Spleen (tissue), 11 donors: Measurements from ENCODE around the gene APAF1. TPM values are rescaled to one million over a fixed set of nuclear protein-coding genes. Genes with fewer than 3 reads are reported as not detected.

Experiments
- DNase-seq: peaks from one replicate; pipeline ENCODE4 v3.0.0-alpha.2; 2020
- H3K27ac ChIP-seq, 8 donors: fragments of 200-600 bp; sonication (generic) in 7 of 8; 1 replicate in 4 of 8; 2 replicates in 4 of 8; pipeline versions ENCODE4 v1.5.0 to v1.8.0; 2016 to 2021; ENCODE audit warnings: inconsistent platforms in 4 of 8, mild to moderate bottlenecking in 4 of 8, moderate library complexity in 1 of 8
- H3K27me3 ChIP-seq, 7 donors: fragments of 200-600 bp; sonication (generic) in 6 of 7; replicated peaks in 1 of 7; 1 replicate in 4 of 7; 2 replicates in 3 of 7; pipeline versions ENCODE4 v1.5.0 to v1.8.0; 2016 to 2021; ENCODE audit warnings: inconsistent platforms in 3 of 7, mild to moderate bottlenecking in 1 of 7
- H3K36me3 ChIP-seq, 6 donors: fragments of 200-600 bp; sonication (generic) in 5 of 6; 1 replicate in 4 of 6; 2 replicates in 2 of 6; pipeline versions ENCODE4 v1.5.0 to v1.8.0; 2016 to 2021; ENCODE audit warnings: inconsistent platforms in 2 of 6
- H3K4me1 ChIP-seq, 6 donors: fragments of 200-600 bp; sonication (generic) in 5 of 6; 1 replicate in 3 of 6; 2 replicates in 3 of 6; pipeline versions ENCODE4 v1.5.0 to v1.8.0; 2016 to 2021; ENCODE audit warnings: inconsistent platforms in 3 of 6
- H3K4me3 ChIP-seq, 8 donors: fragments of 200-600 bp; sonication (generic) in 7 of 8; 1 replicate in 4 of 8; 2 replicates in 4 of 8; pipeline versions ENCODE4 v1.5.0 to v1.8.0; 2016 to 2021; ENCODE audit warnings: inconsistent platforms in 4 of 8, mild to moderate bottlenecking in 4 of 8, moderate library complexity in 2 of 8
- H3K9me3 ChIP-seq, 8 donors: fragments of 200-600 bp; sonication (generic) in 7 of 8; 1 replicate in 4 of 8; 2 replicates in 4 of 8; pipeline versions ENCODE4 v1.5.0 to v1.8.0; 2016 to 2021; ENCODE audit warnings: inconsistent platforms in 4 of 8
- POLR2A ChIP-seq, 3 donors: fragments of 450-650 bp; IDR thresholded peaks; one replicate each; pipeline ENCODE4 v1.5.1; 2017; ENCODE audit warnings: antibody characterized with exemption in 3 of 3, mild to moderate bottlenecking in 1 of 3
- POLR2AphosphoS5 ChIP-seq, 3 donors: sonication (generic); formaldehyde crosslinking; IDR thresholded peaks; one replicate each; pipeline ENCODE4 v1.5.1; 2017; ENCODE audit warnings: antibody characterized with exemption in 3 of 3
- WGBS, 5 donors: extraction: QIAGEN DNeasy Blood & Tissue Kit in 3 of 5; methylation state at CpG; one replicate each; pipeline versions ENCODE4 v1.1.5 to v1.1.7; 2013 to 2018; 5-methylcytosine and 5-hydroxymethylcytosine counted together
- intact Hi-C: fragments of 100-400 bp; cut with DNase I; formaldehyde crosslinking; loops from one replicate; pipeline ENCODE4 v1.15.0; 2023; ENCODE audit warnings: low total_unique reads
- polyA plus RNA-seq, 3 donors: library from polyadenylated mRNA; stranded (reverse); fragments of 200-250 nt; gene quantifications; one replicate each; pipeline ENCODE4 v1.2.1, GENCODE V29; 2013
- total RNA-seq, 7 donors: library from RNA; depleted of rRNA in 3 of 7; stranded (reverse); fragments of >200 nt in 3 of 7; fragmentation: NEBNext Ultra II Directional in 4 of 7; extraction: Animal tissue kit (Norgen Biotek cat#: 25700) in 4 of 7; gene quantifications; one replicate each; pipeline versions ENCODE4 v1.1.0 to v1.2.1, GENCODE V29; 2016 to 2021
- TF ChIP-seq, protein P1 (sequence below), 11 experiments: fragments of 200-600 bp in 7 of 11; fragments of 450-650 bp in 4 of 11; sonication (generic) in 4 of 11; IDR thresholded peaks in 8 of 11; conservative IDR thresholded peaks in 3 of 11; 1 replicate in 7 of 11; 2 replicates in 4 of 11; pipeline versions ENCODE4 v1.4.0 to v1.8.0; 2016 to 2021; ENCODE audit warnings: antibody characterized with exemption in 11 of 11, inconsistent platforms in 4 of 11, mild to moderate bottlenecking in 1 of 11
- donor health status: healthy with polysubstance abuse.
- donor health status: DM: no; HTN: no; CAD: no; lungs with moderate emphysema.
- donor health status: DM: no; HTN: no; CAD: no.
- donor health status: Bipolar disorder and iron deficiency.
- donor health status: healthy.
- donor health status: DM: no; HTN: no; CAD: no.
- donor health status: DM: yes; HTN: yes; CAD: no.

The APAF1 gene
- total and polyA plus RNA-seq, 10 donors = 6.5 to 44.1 (median 30.6) TPM

DNA sequence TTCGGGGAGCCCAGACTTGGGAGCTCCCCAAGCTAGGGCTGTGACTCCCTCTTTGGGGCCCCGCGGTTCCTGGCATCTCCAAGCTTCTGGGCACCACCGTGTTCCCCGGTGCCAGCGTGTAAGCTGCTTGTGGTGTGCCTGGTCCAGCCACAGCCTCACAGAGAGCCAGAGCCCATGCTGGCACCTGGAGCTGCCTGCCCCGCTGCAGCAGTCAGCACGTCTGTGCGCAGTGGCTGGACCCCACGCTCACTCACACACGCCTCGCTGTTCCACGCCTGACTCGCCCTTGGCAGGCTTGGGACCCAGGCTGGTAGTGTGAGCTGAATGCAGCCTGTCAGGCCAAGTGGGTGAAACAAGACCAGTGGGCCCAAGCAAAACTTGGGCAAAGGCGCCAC lies 34.5 kb downstream of the APAF1 start:
- no peaks in the 10 kb centered on the region for H3K27me3 ChIP-seq
- H3K9me3 ChIP-seq = no peaks in the 10 kb centered on the region
- H3K4me1 ChIP-seq = no peaks in the 10 kb centered on the region
- peak in 1 of 3 donors; percentile 68 for TF ChIP-seq POLR2AphosphoS5 (IDR thresholded peaks at IDR 0.05)
- TF ChIP-seq POLR2A (IDR thresholded peaks at IDR 0.05) = no peak
- TF ChIP-seq, protein P1, sequence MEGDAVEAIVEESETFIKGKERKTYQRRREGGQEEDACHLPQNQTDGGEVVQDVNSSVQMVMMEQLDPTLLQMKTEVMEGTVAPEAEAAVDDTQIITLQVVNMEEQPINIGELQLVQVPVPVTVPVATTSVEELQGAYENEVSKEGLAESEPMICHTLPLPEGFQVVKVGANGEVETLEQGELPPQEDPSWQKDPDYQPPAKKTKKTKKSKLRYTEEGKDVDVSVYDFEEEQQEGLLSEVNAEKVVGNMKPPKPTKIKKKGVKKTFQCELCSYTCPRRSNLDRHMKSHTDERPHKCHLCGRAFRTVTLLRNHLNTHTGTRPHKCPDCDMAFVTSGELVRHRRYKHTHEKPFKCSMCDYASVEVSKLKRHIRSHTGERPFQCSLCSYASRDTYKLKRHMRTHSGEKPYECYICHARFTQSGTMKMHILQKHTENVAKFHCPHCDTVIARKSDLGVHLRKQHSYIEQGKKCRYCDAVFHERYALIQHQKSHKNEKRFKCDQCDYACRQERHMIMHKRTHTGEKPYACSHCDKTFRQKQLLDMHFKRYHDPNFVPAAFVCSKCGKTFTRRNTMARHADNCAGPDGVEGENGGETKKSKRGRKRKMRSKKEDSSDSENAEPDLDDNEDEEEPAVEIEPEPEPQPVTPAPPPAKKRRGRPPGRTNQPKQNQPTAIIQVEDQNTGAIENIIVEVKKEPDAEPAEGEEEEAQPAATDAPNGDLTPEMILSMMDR (IDR thresholded peaks at IDR 0.05 in 8 of 11, conservative IDR thresholded peaks at IDR 0.05 in 3 of 11) = no peak
- H3K36me3 ChIP-seq = peaks cover 0 to 100% (median 73%) of the 10 kb centered on the region in 6 donors
- H3K27ac ChIP-seq = no peak overlapping the region
- H3K4me3 ChIP-seq = no peak overlapping the region
- 95 to 98% (median 97%) methylated on average over 13 to 15 of the region's 15 CpGs for WGBS, 5 donors
- DNase-seq = peak; percentile 71
- intact Hi-C loops = no loop called here

DNA sequence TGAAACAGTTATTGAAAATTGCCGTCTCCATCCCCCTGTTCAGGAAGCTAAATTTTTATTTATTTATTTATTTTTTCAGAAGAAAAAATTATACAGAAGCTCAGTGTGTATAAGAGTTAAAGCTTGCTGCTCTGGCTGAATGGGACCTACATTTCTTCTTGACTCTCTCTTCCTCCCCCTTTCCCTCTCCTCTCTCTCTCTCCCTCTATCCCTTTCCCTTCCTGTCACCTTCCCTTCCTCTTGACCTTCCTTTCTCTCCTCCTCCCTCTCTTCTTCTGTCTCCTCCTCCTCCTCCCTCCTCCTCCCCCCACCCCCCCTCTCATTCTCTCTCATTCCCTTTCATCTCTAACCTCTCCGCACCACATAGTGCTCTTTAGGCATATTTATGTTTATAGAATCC lies 39.1 kb downstream of the APAF1 start:
- WGBS, 5 donors = 95 to 100% (median 97%) methylated on average over 2 of the region's 2 CpGs
- TF ChIP-seq, protein P1 (IDR thresholded peaks at IDR 0.05 in 8 of 11, conservative IDR thresholded peaks at IDR 0.05 in 3 of 11) = no peak
- TF ChIP-seq POLR2AphosphoS5 (IDR thresholded peaks at IDR 0.05) (no peak), POLR2A (IDR thresholded peaks at IDR 0.05) (no peak)
- no peaks in the 10 kb centered on the region for H3K4me1 ChIP-seq
- peaks cover 0 to 100% (median 86%) of the 10 kb centered on the region in 6 donors for H3K36me3 ChIP-seq
- no peaks in the 10 kb centered on the region for H3K9me3 ChIP-seq
- H3K4me3 ChIP-seq = no peak overlapping the region
- no peaks in the 10 kb centered on the region for H3K27me3 ChIP-seq
- no peak for DNase-seq
- intact Hi-C loops = no loop called here
- H3K27ac ChIP-seq = no peak overlapping the region

DNA sequence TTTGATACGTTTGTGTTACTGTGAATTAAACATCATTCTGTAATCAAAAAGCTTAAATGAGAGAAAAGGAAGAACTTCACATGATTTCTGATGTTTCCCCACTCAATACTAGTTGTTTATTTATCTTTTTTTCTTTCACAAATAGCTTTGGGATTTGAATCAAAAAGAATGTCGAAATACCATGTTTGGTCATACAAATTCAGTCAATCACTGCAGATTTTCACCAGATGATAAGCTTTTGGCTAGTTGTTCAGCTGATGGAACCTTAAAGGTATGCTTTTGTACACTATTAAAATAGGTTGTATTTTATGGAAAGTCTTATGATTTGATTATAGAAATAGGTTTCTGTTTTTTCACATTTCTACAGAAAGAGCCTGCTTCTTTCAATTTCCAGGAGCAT lies 41.5 kb downstream of the APAF1 start:
- no peak overlapping the region for H3K27ac ChIP-seq
- H3K27me3 ChIP-seq = no peaks in the 10 kb centered on the region
- H3K4me1 ChIP-seq = peaks cover 0 to 12% (median 0%) of the 10 kb centered on the region in 6 donors
- TF ChIP-seq, protein P1 (IDR thresholded peaks at IDR 0.05 in 8 of 11, conservative IDR thresholded peaks at IDR 0.05 in 3 of 11) = no peak
- TF ChIP-seq POLR2AphosphoS5 (IDR thresholded peaks at IDR 0.05) (no peak), POLR2A (IDR thresholded peaks at IDR 0.05) (no peak)
- DNase-seq = no peak
- no peaks in the 10 kb centered on the region for H3K9me3 ChIP-seq
- peaks cover 0 to 100% (median 69%) of the 10 kb centered on the region in 6 donors for H3K36me3 ChIP-seq
- no peak overlapping the region for H3K4me3 ChIP-seq
- 86 to 96% (median 95%) methylated on average over 2 of the region's 2 CpGs for WGBS, 5 donors
- intact Hi-C loops = no loop called here

DNA sequence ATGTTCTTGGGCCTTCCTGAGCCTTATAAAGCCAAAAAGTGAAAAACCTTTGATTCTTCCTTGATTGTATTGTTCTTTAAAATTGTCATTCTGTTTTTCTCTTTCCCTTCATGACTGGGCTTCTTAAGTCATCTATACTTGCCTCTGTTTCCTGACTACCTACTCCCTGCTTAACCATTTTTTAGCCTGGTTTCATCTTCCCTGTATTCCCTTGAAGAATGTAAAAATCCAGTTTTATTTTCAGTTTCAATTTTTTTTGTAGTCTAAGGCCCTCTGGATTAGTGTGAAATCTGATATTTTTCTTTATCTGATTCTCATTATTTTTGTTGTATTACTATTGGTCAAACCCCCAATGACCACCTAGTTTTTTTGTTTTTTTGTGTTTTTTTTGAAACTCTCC lies 46.3 kb downstream of the APAF1 start:
- H3K27ac ChIP-seq = peak overlapping the region in 1 of 8 donors; percentile 50
- H3K4me1 ChIP-seq = peaks cover 0 to 15% (median 0%) of the 10 kb centered on the region in 6 donors
- no peak for DNase-seq
- TF ChIP-seq, protein P1 (IDR thresholded peaks at IDR 0.05 in 8 of 11, conservative IDR thresholded peaks at IDR 0.05 in 3 of 11) = no peak
- no peak for TF ChIP-seq POLR2A (IDR thresholded peaks at IDR 0.05)
- no peak for TF ChIP-seq POLR2AphosphoS5 (IDR thresholded peaks at IDR 0.05)
- no peak overlapping the region for H3K4me3 ChIP-seq
- H3K9me3 ChIP-seq = no peaks in the 10 kb centered on the region
- intact Hi-C loops = no loop called here
- H3K36me3 ChIP-seq = peaks cover 0 to 100% (median 38%) of the 10 kb centered on the region in 6 donors
- H3K27me3 ChIP-seq = no peaks in the 10 kb centered on the region
